NOMO-1 treated with DMSO at 0.1 percent for 48 hours (cell line): Measurements from ENCODE around the gene MTOR.
"Not testable (repeated sequence)": the region's sequence is repeated elsewhere in the genome, so short reads cannot be mapped to it uniquely, and the experiment has no call there.

Experiments used
- DNase-seq: peaks from one replicate; lab custom pipeline; 2025; ENCODE audit not compliant: unreplicated experiment; lab: John Stamatoyannopoulos, UW

Gene MTOR

DNA sequence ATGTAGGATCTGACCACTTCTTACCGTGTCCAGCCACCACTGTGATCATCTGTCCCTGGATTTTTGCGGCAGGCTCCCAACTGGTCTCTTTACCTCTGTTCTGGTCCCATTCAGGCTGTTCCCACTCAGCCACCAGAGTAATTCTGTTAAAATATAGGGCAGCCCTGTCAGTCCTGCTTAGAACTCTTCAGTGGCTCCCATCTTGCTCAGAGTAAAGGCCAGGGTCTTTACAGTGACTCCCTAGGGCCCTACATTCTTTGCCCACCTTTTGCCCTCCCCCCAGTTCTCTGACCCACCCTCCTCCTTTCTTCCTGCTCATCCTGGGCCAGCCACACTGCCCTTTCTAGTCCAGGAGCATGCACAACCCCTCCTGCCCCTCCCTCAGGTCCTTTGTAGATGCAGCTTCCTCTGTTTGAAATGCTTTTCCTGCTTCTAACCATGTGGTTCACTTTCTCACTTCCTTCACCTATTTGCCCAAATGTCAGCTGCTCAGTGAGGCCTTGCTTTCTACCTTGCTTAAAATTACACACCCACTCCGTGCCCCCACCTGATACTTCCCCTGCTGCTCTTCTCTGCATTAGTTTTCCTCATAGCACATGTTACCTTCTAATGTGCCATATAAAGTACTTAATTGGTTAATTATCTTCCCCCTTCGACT lies 18.5 kb upstream of the MTOR start:
- peak; percentile 7 for DNase-seq

DNA sequence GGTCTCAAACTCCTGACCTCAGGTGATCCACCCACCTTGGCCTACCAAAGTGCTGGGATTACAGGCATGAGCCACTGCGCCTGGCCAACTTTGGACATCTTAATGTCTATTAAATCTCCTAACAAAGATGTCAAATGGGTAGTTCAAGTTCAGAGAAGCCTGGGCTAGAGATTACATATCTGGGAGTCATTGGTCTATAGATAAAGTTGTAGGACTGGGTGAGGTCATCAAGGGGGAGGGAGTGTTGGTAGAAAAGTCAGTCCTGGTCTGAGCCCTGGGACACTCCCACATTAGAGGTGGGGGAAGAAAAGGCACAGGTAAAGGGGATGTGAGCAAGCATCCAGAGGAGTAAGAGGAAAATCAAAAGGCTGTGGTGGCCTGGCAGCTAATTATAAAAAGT lies 17.3 kb upstream of the MTOR start:
- DNase-seq, result no peak

DNA sequence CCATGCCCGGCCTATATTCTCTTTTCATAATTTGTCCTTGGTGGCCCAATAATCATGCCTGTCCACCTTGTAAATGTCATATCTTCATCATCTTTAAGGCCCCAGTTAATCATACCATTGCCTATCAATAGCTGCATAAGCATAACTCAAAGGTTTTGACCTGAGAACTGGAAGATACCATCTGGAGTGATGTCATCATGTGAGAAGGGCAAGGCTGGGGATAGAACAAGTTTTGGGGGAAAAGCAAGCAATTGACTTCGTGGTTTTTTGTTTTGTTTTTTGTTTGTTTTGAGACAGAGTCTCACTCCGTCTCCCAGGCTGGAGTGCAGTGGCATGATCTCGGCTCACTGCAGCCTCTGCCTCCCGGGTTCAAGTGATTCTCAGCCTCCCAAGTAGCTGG lies 16.8 kb upstream of the MTOR start:
- no peak for DNase-seq

DNA sequence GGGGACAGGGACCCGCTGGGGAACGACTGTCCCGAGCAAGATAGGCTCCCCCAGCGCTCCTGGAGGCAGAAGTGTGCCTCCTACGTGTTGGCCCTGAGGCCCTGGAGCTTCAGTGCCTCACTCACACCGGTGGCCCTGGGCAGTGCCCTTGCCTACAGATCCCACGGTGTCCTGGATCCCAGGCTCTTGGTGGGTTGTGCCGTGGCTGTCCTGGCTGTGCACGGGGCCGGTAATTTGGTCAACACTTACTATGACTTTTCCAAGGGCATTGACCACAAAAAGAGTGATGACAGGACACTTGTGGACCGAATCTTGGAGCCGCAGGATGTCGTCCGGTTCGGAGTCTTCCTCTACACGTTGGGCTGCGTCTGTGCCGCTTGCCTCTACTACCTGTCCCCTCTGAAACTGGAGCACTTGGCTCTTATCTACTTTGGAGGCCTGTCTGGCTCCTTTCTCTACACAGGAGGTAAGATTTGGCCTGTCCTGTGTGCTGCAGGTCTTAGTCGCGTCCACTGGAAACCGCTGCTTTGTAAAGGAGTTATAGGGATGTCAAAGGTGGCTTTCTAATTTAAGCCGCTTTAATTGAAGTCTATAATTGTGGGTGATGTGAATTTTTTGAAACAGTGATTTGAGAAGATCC lies 11.4 kb upstream of the MTOR start:
- no peak for DNase-seq

DNA sequence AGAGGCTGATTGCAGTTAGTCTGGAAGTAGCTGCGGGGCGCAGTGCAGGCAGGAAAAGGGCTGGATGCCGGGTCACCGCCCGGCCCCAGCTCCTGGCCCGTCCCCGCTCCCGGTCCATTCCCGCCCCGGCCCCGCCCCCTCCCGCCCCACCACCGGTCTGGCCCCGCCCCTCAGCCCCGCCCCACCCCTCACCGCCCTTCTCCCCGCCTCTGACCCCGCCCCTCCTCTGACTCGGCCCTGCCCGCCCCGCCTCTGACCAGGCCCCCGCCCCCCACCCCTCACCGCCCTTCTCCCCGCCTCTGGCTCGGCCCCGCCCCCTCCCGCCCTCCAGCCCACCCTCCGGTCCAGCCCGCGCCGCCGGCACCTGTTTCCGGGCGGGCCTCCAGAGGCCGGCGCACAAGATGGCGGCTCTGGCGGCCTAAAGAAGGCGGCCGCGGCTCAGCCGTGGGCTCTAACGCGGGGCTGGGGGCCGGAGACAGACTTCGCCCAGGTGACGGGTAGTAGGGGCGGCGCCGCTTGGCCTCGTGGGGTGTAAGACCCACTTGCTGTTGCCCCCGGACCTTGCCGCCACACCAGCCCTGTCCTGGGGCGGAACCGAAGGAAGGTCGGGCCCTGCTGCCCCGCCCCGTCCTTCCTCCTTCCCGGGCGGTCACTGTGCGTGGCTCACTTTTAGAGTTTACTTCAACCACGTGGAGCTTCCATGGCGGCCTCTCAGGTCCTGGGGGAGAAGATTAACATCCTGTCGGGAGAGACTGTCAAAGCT lies 10.7 kb upstream of the MTOR start, which contains the start of gene UBIAD1:
Gene UBIAD1, plus strand, starts transcription at position 367 of the 763 bp plus-strand sequence. Its CDS starts 334 bp downstream, at position 701.
- DNase-seq, result peak; percentile 73

DNA sequence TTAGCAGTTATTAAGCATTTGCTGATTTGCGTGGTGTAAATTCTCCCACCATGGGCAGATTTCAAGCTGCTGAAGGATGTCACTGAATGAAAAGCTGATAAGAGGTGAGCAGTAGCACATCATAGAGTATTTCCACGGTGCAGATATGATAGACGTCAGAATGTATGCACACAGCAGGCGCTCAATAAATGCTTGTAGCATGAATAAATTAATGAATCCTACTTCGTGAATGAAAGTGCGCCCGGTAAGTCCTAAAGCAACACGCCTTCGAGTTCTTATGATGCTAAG lies 10.1 kb upstream of the MTOR start:
- DNase-seq, result no peak

DNA sequence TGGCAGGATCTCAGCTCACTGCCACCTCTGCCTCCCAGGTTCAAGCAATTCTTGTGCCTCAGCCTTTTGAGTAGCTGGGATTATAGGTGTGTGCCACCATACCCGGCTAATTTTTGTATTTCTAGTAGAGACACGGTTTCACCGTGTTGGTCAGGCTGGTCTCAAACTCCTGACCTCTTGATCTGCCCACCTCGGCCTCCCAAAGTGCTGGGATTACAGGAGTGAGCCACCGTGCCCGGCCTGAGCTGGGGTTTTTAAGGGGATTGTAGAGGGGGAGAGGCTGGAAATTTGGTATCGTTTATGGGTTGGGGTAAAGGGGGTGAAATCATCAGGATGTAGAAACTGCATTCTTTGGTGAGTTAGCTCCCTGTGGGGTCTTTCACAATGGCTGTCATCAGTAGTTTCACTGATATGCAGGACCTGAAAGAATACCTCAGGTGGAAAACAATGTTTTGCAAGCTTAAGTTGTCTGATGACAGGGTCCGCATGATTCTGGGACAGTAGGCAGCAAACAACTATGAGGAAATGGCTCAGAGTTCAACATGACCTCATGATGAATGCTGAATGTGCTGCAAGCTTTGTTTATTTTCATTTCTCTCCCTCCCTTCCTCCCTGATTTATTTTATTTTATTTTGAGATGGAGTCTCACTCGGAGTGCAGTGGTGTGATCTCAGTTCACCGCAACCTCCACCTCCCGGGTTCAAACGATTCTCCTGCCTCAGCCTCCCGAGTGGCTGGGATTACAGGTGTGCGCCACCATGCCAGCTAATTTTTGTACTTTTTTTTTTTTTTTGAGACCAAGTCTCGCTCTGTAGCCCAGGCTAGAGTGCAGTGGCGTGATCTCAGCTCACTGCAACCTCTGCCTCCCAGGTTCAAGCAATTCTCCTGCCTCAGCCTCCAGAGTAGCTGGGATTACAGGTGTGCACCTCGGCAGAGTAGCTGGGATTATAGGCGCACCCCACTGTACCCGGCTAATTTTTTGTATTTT lies 5.3 kb upstream of the MTOR start:
- DNase-seq, result not testable (repeated sequence)

DNA sequence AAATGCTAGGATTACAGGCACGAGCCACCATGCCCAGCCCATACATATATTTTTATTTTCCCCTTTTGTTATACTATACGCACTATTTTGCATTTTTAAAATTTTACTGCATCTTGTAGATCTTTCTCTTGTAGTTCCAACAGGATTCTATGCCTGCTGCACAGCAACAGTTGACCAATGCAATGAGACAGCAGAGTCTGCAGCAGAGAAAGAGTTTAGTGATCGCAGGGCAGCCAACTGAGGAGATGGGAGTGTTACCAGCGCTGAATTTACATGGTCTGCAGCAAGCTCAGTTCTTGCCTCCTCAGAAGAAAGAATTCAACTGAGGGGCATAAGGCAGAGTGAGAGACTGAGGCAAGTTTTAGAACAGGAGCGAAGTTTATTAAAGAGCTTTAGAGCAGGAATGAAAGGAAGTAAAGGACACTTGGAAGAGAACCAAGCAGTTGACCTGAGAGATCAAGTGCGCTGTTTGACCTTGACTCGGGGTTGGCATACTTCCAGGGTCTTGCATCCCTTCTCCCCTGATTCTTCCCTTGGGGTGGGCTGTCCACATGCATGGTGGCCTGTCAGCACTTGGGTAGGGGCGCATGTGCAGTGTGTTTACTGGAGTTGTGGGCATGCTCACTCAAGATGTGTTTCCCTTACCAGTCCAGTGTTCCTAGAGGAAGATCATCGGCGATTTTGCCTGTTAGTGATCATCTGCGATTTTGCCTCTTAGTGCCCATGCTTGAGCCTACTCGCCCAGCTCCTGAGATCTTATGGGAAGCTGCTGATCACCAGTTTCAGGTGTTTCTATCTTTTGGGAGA lies 4.1 kb upstream of the MTOR start:
- no peak for DNase-seq

DNA sequence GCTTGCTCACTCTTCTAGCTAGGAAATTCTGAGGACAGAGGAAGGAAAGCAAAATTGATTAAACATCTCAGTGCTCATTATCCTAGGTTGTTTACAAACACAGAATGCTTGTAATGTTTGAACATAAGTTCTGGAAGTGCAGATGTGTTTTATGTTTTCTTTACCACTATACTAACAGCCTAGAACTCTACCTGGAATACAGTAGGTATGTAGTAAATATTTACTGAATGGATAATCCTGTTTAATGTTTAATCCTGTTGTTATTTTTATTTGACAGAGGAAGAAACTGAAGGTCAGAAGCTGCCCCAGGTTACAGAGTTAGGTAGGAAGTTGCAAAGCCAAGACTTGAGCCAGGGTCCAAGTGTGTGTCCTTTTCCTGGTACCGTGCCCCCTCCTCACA lies 6.1 kb downstream of the MTOR start:
- no peak for DNase-seq

DNA sequence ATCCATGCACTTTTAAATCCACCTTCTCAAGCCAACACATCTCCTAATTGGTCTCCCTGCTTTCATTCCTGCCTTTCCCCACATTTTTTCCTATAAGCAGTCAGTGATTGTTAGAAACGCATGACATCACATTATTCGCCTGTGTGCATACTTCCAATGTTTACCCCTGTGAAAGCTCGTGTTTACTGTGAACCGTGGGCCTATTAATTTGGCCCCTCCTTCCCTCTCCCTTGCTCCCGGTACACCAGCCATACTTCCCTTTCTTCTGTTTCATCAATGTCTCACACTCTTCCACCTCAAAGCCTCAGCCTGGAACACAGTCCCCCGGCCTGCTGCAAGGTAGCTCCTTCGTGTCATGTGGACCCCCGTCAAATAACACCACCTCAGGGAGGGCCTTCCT lies 9.1 kb downstream of the MTOR start:
- no peak for DNase-seq

DNA sequence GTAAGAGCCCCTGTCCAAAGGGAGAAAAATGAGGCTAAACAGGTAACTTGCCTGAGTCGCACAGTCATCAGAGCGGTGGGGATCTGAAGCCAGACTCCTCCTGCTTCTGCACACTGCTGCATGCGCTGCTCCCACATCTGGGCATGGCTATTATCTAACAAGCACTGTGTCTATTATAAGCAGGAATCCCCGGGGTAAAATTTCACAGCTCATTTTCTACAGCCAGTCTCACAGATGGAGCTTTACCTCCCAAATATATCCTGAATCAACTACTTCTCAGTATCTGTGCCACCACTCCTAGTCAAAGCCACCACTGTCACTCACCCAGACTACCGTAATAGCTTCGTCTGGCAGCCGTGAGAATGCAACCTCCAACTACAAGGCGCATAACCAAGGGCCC lies 9.8 kb downstream of the MTOR start:
- no peak for DNase-seq

DNA sequence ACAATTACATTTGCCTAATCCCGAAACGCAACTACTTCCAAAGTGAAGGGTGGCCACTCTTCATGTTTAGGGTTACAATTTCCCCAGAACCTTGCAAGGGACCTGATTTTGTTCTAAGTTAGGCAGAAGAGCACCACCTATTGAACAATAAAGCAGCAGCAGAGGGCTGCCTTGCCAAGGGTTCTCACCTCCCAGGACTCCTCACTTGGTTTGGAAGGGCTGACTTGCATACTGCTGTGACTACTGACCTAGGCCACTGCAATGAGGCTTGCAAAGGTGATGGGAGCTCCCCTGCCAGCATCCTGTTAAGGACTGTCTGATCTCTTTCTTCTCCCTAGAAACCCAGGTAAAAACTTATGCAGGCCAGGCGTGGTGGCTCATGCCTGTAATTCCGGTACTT lies 14.2 kb downstream of the MTOR start:
- no peak for DNase-seq

DNA sequence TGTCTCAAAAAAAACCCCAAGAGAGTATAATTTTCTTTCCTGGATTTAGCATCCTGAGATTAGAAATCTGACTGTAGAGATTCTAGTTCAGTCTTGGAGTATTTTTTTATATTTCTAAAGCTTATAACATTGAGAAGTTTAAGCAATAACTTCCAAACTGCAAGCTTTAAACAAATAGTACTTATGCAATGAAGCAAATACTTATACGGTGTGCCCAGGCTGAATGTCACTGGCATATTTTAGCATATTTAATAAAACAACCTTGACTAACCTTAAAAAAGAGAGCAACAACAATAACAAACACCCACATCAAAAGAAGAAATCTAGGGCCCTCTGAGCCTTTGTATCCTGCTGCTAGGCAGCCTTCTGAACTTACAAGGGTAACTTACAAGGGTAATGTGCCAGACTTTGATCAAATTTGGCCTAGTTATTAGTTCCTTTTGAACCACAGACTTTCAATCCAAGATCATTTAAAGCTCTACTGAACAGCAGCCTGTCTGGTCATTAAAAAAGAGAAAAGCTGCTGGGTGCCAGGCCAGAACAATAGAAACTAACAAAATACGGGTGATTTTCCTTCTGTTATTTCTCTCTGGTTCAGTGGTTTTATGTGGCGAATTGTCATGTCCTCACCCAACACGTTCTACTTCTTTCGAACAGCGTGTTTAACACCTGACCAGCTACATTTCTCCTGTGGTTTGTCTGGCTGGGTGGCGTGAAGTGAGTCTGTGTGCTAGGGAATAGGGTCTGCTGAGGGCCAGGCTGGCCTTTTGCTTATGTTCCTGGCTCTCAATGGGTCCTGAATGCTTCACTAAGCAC lies 16.2 kb downstream of the MTOR start:
- DNase-seq, result no peak

DNA sequence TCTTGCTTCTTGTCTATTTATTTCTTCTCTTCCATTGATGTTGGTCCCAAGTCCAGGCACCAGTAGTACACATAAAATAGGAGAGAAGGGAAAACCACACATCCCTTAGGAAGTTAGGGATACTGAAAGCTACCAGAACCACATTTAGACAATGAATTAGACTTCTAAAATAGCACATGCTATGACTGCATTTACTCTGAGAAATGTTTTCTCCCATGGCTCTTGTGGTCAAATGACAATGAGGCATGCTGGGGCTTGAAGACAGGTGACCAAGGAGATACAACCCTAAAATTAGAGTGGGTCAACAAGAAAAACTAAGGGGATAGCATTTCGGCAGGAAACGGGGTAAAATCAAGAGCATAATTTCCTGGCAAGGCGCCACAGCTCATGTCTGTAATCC lies 17.1 kb downstream of the MTOR start:
- no peak for DNase-seq

DNA sequence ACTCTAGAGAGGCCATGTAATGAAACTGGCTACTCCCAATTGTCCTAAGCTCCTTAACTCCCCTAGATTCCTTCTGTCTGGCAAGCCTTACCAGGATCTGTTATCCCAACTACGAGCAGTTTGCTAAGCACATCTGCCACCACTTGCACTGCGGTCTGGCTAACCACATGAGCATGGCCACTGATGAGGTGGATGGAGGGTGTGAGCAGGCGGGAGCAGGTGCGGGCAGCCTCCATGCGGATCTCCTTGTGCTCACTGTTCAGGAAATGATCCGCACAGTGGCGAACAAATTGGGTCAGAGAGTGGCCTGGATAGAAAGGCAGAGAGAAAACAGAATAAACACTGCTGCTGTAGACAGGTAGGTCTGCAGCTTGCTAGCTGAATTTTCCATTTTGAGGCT lies 24.0 kb downstream of the MTOR start:
- no peak for DNase-seq

DNA sequence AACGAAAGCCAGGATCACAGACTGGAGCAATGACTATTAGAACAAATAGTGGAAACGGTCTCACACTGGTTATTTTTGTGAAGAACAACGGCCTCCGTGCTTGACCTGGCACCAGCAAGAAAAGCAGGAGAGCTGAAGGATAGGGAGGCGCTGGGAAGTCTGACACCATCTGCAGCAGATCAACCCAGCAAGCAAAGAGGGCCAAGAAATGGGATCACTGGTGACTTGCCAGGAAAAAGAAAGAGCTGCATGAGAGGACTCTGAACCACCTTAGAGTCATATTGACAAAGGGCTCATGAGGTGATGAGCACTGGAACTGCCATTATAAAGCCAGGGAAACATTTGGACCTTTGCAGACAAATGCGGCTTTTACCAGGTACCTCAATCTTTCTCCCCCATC lies 25.0 kb downstream of the MTOR start:
- no peak for DNase-seq

DNA sequence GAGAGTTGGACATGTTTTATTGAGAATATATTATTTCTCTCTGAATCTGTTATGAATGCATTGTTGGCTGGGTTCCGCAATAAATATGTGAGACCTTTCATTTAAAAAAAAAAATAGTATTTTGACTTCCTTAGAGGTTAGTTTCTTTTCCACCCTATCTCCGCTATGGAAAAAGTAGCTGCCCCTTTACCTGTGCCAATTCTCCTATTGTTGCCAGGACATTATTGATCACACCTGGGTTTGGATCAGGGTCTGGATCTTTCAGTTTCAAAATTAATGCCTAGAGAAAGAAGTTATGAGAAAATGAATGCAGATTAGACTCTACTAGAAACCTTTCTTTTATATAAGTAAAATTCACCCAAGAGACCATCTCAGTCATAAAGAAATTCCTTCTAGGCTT lies 29.1 kb downstream of the MTOR start:
- no peak for DNase-seq

DNA sequence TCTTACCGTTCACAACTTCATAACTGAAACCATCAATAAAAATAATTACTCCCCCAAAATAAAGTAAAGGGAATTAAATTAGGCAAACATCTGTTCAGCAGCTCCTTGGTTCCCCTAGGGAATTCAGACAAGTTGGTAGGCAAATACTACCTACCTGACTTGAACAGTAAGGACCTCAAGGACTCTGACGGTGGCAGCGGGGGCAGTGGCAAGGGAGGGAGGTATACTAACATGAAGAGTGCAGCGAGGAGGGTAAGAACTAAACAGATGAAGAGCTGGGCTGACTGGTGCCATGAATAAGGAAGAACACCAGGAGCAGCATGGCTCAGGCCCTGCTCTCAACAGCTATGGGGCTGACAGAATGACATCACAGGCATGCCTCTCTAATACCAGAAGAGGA lies 33.1 kb downstream of the MTOR start:
- DNase-seq, result no peak
